HL-60/S4 (cell line): ENCODE data around the gene THEM5.

ENCODE experiments used
- in situ Hi-C: fragments of 300-500 bp; cut with MboI; formaldehyde crosslinking; loops from 2 replicates; pipeline ENCODE4 v1.14.3; 2022; ENCODE audit warnings: low sequenced_read_pairs

The THEM5 gene

DNA sequence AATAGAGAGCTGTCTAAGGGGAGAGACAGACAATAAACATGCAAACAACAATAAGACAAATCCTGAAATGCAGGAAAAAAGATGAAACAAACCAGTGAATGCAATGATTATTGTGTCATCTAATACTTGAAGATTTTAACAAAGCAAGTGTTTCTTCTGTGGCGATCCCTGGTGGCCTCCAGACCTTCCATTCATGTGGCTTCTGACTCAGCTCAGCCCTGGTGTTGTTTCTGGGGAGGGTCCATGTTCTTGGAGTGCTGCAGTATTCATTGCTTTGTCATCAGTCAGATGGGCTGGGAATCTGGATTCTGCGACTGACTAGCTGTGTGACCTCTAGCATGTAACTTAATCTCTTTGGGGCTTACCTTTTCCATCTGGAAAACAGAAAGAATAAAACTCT is 12.4 kb downstream of the THEM5 start:
- in situ Hi-C loops: no loop called here

DNA sequence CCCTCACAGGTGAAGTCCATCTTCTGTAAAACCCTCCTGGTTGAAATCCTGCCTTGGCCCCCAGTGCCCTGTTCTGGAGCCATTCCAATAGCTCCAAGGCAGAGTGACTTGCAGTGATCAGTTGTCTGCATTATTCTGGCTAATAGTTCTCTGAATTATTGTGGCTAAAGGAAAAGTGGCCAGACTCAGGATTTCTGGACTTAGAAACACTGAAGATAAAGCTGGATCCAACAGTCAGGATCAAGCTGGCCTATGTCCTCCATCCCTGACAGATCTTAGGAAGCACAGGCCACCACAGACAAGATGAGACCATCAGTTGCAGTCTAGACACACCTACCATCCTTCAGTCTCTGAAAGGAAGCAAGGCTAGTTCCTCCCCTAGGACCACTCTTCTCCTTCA is 13.1 kb downstream of the THEM5 start:
- in situ Hi-C loops: no loop called here

DNA sequence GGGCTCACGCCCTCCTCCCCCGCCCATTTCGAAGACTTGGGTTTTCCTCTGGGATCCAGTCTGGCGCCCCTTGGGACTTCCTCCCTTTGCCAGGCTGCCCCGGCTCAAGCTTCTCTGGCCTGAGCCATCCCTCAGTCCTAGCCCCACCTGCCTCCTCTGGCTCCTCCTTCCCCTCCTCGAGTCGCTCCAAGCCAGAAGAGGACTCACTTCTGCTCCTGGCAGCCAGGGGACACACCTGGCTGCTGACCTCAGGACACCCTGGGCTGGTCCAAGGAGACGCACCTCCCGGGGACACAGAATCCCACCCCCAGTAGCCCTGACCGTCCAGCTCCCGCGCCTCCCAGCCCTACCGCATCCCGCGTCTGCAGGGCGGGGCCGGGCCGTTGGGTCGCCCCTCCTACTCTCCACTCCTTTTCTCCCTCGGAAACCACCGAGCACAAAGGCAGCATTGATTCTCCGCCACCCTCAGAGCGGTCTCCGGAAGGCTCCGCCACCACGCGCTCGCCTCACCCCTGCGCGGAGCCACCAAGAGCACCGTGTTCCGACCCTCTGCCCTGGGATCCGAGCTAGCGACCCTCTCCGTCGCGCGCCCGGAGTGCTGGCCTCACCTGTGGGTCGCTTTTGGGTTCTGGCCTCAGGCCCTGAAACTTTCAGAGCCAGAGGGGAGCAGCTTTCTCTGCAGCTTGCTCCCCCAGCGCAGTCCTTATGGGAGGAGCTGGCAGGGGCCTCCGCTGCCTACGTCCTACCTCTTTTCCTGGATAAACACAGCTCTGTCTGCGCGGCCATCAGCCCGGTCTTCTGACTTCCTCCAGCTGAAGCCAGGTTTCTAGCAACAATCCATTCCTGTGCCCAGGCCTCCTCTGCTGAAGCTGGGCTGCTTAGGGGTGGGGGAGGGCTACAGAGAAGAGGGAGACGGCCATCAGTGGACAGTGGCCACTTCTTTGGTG is 13.8 kb downstream of the THEM5 start, which contains the start of gene C2CD4D:
TSS of gene C2CD4D (minus strand) at position 364 of the 947 bp plus-strand sequence. CDS start 831 bp downstream, outside the sequence.
- in situ Hi-C loops: no loop called here

DNA sequence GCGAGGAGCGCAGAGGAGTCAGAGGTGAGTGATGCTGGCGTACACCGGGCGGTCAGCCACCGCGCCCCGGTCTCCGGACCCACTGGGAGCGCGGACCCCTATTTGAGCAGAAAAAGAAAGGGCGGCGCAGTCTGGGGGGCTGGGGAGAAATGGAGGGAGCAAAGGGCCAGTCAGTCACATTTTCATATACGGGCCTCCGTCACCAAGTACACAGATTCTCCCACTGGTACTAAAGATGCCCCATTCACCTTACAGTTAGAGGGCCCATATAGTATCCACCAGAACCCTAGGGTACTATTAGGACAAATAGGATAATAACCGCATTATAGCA is 14.5 kb downstream of the THEM5 start:
- in situ Hi-C loops: no loop called here

DNA sequence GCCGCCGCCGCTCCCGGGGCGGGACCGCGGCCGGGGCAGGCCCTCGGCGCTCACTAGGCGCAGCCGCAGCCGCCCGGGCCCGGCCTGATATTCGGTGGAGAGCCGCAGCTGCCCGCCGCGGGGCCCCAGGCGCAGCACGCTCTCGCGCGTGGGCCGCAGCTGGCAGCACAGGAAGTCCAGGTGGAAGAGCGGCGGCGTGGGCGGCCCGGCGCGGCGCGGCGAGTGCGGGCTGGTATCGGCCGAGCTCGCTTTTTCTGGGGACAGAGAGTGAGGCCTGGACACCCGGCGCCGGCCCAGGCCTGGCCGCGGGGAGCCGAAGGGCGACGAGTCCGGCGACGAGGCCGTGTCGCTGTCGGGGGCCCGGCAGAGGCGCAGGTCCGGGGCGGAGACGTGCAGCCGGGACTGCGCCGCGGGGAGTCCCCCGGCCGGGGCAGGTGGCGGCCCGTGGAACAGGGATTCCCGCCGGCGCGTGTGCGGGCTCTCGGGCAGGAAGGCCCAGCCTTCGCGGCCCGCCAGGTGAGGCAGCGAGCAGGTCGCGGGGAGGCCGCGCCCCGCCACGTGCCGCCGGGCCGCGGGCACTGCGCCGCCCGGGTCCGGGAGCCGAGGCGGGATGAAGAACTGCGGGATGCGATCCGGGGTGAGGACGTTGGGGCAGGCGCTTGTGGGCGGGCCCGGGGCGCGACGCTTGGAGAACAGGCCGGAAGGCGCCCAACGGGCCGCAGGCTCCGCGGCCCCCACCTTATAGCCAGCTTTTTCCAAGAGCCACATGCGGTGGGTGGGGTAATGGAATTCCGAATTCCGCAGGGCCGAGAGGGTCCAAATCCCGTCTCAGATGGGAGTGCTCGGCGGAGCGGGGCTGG is 15.1 kb downstream of the THEM5 start:
- in situ Hi-C loops: no loop called here

DNA sequence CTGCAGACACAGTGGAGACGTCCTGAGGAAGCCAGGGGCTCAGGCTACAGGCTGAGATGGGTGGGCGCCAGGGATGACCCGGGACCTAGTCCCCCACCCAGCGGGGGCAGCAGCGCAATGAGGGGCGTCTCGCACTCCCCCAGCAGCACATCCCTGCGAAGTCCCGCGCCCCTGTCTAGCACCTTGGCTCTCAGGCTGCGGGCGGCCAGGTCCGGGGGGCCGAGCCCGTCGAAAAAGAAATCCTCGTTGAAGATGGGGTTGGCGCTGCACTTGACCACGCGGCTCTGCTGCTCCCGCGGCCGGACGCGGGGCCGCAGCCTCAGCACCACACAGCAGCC is 15.7 kb downstream of the THEM5 start:
- in situ Hi-C loops: no loop called here

DNA sequence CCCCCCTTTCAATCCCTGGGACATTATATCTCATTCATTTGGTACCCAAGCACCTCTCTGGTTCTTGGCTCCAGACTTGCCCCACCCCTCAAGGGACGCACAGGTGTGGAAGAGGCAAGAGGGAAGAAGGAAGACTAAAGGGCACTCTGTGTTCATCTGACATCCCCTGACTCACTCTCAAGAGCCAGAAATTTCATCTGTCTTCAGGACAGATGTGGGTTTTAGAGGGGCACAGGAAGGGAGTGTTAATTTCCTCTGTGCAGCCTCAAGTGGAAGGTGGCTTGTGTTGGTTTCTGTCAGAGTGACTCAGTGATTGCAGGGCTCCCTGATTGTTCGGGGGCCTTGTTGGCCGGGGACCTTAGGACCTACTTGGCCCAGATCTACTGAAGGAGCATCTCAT is 16.3 kb downstream of the THEM5 start:
- in situ Hi-C loops: no loop called here

DNA sequence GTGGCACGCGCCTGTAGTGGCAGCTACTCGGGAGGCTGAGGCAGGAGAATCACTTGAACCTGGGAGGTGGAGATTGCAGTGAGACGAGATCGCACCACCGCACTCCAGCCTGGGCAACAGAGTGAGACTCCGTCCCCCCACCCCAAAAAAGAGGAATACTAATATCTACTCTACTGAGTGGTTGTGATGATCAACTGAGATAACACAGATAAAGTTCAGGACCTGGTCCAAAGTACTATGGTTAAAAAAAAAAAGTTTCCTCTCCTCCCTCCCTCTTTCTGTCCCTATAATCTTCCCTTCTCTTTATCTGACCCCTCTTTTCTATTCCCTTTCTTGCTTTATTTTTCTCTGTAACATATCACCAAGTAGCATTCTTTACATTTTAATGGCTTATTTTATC is 17.9 kb downstream of the THEM5 start:
- in situ Hi-C loops: no loop called here

DNA sequence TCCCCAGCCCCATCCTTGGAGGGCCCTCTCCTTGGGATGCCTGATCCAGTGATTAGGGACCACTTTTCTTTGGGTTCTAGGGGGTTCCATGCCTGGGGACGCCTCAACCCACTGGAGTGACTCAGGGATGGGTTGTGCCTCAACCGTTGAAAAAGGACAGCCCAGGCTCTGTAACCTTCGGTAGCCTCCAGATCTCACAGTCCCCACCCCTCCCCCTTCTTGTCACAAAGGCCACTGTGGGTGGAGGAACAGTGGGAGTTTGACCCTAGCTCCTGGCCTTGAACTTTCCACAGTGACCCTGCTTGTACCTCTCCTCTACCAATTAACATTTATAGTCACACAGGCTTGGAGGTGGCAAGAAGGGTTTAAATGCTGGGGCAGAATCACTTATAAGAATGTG is 19.3 kb downstream of the THEM5 start:
- in situ Hi-C loops: no loop called here

DNA sequence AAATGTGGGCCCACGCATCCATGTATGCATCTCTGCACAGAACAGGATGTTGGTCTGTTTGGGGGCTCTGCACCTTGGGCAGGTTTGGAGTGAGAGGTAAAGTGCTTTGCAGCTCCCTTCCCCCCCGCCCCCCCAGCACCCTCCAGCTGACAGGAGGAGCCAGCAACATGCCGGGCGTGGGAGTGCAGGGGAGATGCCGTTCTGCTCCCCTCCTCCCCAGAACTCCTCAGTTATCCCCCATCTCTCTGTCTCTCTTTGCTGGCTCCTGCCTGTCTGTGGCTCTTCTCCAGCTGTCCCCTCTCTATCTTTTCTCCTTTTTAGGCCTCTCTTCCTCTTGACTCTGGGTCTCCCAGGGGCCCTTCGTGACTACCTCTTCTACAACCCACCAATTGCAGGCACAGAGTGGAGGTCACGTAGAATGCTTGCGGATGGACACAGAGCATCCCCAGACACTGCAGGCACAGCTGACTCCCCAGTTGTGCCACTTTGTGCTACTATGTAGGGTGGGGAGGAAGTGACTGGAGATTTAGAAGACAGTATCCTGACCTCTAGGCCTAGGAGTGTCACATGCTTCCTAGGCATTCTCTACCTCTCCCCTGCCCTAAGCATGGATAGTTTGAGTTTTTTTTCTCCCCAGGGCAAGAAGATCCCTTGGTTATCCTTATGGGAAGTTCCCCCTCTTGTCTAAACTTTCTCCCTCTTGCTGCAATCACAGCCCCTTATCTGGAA is 20.2 kb downstream of the THEM5 start:
- in situ Hi-C loops: no loop called here

DNA sequence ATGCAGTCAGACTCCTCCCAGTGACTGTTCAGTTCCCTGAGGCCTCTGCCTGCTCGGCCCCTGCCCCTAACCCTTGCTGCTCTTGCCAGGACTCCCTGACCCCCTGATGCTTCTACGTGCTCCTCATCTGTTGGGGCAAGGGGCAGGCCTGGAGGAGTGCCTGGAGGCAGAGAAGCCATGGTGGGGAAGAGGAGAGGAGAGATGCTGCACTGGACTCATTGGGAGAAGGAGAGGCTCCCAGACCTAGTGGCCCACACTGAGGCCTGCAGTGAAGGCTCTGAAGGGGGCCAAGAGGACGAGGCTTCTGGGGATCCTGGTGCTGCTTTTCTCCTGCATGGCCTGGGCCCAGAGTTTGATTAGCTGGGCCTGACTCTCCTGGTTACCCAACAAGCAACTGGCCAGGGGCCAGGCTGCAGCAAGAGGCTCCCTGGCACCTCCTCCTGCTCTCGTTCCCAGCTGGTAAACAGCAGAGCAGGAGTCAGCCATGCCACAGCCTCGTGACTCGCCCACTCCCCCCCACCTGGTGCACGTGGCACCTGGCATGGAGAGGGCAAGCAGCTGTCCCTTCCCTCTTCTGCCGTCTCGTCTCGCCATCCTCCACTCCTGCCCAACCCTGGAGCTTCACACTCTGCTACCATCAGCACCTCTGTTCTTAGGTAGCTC is 21.1 kb downstream of the THEM5 start:
- in situ Hi-C loops: no loop called here

DNA sequence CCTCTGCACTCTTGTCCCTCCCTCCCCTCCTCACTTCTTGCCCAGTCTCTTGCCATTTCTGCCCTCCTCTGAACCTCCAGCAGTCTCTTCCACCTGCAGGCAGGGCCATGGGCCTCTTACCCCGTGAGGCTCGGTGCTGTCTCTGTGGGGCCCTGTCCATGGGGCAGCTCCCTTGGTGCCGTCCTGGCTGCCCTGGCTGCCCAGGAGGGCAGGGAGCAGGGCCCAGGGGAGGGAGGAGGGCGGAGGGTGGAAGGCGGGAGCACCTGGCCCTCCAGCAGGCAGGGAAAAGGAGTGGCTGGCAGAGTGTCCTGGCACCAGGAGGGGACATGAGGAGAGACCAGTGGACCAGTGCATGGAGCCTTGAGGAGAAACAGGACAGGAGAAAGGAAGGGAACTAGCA is 21.9 kb downstream of the THEM5 start, which contains the start of gene RORC:
TSS of gene RORC (minus strand) at position 198 of the 400 bp plus-strand sequence. CDS start at position 160, 38 bp downstream.
- in situ Hi-C loops: no loop called here

DNA sequence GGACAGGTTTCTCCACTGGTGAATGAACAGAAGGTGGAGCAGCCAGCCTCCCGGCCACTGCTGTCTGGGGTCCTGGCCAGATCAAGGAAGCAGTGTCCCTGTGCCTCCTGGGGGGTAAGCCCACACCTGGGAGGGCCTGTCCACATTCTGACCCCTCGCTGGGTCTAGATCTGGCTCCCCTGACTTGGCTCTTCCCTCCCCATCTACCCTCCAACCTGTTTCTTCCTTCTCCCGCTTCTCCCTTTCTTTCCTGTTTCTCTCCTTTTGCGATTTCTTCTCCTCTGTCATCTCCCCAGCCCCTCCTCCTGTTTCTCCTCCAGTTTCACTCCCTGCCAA is 22.3 kb downstream of the THEM5 start:
- in situ Hi-C loops: no loop called here

DNA sequence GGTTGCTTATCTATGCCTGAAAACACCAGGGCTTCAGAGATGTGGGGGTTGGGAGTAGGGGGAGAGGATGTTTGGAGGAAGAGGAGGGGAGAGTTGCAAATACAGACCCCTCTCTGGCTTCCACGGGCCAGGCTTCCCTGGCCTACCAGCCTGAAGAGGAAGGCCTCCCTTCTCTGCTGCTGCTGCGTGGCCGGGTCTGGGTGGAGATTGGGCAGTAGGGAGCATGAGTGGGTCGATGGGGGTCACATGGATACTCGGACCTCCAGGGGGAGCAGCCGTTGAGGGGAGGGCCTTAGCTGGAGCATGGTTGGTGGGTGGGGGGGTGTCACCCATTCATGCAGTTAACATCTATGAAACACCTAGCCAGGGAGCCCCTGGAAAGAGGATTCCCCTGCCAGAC is 23.5 kb downstream of the THEM5 start:
- in situ Hi-C loops: no loop called here

DNA sequence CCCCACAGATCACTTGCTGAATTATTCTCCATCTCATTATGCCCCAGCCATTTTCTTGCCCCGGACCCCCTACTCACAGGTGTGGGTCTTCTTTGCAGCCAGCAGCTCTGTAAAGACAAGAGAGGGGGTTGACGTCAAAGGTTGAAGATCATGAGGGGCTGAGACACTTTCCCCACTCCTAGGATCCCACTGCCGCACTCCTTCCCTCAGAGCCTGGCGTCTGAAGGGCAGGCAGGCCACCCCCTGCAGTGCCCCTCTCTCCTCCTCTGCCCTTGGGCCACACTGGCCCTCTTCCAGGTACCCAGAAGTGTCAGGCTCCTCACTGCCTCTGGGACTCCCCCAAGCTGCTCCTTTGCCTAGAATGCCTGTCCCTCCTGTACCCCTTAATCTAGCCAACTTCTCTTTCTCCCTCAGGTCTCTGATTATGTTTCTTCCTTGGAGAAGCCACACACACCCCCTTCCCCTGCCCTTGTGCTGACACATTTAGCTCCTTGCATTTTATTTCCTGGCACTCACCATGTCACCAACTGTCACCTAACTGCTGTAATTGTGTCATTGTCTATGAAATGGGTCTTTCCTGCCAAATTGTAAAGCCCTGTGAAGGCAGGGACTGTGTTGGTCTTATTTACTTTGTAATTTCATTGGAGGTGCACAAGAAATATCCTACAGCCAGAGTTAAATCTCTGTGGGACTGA is 24.0 kb downstream of the THEM5 start:
- in situ Hi-C loops: loop anchor here (10.0 kb wide), 1 partner anchor 55 kb away; no protein-coding TSS in a partner anchor

DNA sequence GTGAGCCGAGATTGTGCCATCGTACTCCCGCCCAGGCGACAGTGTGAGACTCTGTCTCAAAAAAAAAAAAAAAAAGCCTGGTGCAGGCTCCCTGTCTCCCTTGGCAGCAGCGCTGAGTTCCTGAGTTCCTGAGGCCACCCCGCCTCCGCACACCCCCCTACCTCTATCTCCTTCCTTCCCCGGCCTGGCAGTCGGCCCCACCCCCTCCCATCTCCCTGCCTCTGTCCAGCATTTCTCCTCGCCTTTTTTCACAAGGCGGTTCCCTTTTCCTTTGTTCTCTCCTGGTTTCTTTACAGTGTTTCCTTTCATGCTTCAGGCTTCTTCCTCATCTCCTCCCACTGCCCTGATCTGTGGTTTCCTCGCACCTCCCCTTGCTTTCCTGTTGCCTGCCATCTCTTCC is 24.6 kb downstream of the THEM5 start:
- in situ Hi-C loops: loop anchor here (10.0 kb wide), 1 partner anchor 56 kb away; no protein-coding TSS in a partner anchor

DNA sequence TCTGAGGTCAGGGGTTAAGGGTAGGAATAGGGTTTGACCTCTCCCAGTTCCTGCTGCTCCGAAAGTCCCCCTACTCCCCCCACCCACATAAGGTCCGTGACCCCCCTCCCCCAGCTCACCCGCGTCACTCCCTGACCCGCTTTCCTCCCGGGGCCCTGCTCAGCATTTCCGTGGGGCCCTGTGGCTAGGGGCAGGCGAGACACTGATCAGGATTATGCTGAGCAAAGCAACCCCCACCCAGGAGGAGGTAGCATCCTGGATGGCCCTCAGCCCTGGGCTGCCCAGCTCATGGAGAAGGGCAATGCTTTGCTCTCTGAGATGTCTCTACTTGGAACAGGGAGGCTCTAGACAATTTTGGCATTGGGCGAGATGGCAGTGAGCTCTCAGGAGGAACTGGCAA is 25.7 kb downstream of the THEM5 start:
- in situ Hi-C loops: loop anchor here (10.0 kb wide), 1 partner anchor 57 kb away; no protein-coding TSS in a partner anchor

DNA sequence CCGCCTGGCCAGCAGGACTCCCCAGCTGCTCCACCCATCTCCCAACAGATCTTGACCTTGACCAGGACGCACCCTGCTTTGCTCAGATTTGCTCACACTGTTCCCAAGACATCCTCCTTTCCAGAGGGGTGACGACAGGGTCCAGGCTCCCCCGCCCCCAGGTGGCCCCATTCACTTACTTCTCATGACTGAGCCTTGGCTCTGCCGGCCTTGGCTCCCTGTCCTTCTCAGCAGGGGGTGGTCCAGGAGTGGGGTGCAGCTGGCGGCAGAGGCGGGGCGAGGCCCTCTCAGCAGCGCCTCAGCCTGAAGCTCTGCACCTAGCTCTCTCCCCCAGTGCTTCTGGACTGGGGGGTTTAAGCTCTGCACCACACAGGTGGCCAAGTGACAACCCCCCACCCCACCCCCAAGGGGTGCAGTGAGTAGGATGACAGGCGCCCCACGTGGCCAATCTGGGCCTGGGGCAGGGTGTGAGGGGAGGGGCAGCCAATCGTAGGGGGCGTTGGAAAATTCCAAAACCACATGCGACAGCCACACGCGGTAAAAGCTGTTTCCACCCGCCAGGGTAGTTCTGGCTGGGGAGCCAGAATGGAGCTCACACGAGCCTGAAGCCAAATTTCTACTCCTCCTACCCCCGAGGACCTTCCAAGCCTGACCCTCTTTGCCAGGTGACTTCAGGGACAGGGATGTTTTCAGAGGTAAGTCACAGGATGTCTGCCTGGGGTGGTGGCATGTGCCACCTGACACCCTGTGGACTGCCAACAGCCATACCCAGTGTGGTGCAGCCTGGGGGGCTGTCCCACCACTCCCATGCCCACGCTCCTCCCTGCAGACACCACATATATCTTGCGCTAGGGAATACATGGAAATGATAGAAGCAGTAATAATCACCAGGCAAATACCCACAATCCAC is 27.5 kb downstream of the THEM5 start:
- in situ Hi-C loops: loop anchor here (10.0 kb wide), 1 partner anchor 59 kb away; no protein-coding TSS in a partner anchor

DNA sequence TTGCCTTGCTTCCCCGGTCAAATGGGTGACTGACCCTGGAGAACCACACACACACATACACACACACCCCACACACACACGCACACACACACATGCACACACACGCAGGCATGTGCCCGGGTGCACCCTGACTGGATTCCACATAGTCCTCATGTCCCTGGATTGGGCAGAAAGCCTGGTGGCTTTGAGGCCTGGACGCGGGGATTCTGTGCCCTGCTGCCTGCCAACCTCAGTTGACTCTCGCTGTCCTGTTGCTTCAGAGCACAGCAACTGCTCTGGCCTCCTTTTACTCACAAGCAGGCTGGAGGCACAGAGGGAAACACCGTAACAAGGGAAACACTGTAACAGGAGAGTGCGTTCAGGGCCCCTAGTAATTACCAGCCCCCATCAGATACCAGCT is 28.3 kb downstream of the THEM5 start:
- in situ Hi-C loops: loop anchor here (10.0 kb wide), 1 partner anchor 60 kb away; no protein-coding TSS in a partner anchor
